ENCODE data around the gene CMTM5. TPM values are rescaled to one million over a fixed set of nuclear protein-coding genes. Genes with fewer than 3 reads are reported as not detected.

Gene CMTM5
- total and polyA plus RNA-seq, 2 donors (not counting 3 experiments of a cell fraction or from before 2014, with no cell fraction given), result not detected

DNA sequence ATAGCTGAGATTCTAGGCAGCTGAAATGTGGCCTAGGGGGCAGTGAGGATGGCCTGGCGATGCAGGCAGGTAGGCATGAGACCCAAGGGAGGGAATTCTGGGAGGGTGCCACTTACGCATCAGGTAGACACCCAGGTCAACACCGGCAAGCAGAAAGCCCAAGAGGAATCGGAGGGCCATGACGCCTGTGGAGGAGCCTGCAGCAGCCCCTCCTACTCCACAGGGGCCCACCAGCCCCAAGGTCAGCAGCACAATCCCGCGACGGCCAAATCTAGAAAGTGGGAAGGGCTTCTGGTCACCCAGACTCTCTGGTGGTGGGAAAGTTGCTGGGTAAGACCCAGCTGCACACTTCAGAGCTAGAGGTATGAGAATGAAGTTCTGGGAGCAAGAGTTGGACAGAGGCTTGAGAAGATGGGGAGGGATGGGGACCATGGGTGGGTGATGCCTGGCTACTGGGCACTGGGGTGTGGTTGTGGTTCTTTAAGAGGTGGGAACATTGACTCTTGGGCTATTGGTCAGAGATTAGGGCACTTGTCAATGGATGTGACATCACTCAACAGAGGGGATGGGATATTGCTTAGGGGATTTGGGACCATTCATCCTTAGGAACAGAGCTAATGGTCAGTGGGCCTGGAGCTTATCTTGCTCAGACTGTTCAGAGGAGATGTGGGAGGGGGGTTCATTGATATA is 27.5 kb upstream of the CMTM5 start:
- no peaks in the 10 kb centered on the region for H3K36me3 ChIP-seq (ENCODE audit: control insufficient read depth in 2 of 2, extremely low read depth in 1 of 2, insufficient read depth in 2 of 2, low read length in 2 of 2)
- H3K4me3 ChIP-seq (replicated peaks in 1 of 3; ENCODE audit: insufficient read depth in 1 of 3, low read depth in 1 of 3, low read length in 3 of 3), result no peak overlapping the region
- no peak for TF ChIP-seq MYC (IDR thresholded peaks at IDR 0.05; ENCODE audit: low read depth, low read length)
- no peak for TF ChIP-seq CTCF (IDR thresholded peaks at IDR 0.05; ENCODE audit: extremely low read depth in 1 of 2, insufficient read depth in 1 of 2, low read depth in 1 of 2, low read length in 2 of 2)
- no peak for TF ChIP-seq GATA2 (IDR thresholded peaks at IDR 0.05; ENCODE audit: insufficient read depth, insufficient read length, low read depth, low read length)
- TF ChIP-seq POLR2A (IDR thresholded peaks at IDR 0.05; ENCODE audit: low read depth, low read length), result no peak
- no peak for TF ChIP-seq POLR2AphosphoS5 (IDR thresholded peaks at IDR 0.05; ENCODE audit: insufficient read depth, low read depth, low read length)
- H2AFZ ChIP-seq (ENCODE audit: low read depth, low read length), result no peak overlapping the region
- dilution Hi-C loops (cut with MboI; ENCODE audit: extremely low pct_ligation_motif_present, low sequenced_read_pairs), result no loop called here
- peaks cover 32 to 34% of the 10 kb centered on the region in 2 experiments for H3K27me3 ChIP-seq (ENCODE audit: control insufficient read depth in 2 of 2, insufficient read depth in 2 of 2, low read length in 2 of 2)
- H3K4me1 ChIP-seq (ENCODE audit: control insufficient read depth, extremely low read depth, insufficient read depth, low read length), result no peaks in the 10 kb centered on the region
- no peaks in the 10 kb centered on the region for H4K20me1 ChIP-seq (replicated peaks; ENCODE audit: control insufficient read depth, extremely low read depth, insufficient read depth, low read length)
- H3K9ac ChIP-seq (replicated peaks; ENCODE audit: extremely low read depth, insufficient read depth, low read length), result no peak overlapping the region
- no peaks in the 10 kb centered on the region for H3K9me3 ChIP-seq (replicated peaks; ENCODE audit: control insufficient read depth, insufficient read depth, low read length)
- ChIA-PET POLR2A (no interaction called here), CTCF (no interaction called here)
- DNase-seq (ENCODE audit: low read depth, low spot score) (no peak), FAIRE-seq (no peak)
- H3K79me2 ChIP-seq (ENCODE audit: control insufficient read depth, insufficient read depth, low read length), result no peaks in the 10 kb centered on the region
- no peak overlapping the region for H3K4me2 ChIP-seq (ENCODE audit: insufficient read depth, low read length)
- intact Hi-C loops (cut with micrococcal nuclease), result no loop called here
- no TSS peak for BruUV-seq (replicated peaks)
- no peak overlapping the region for H3K27ac ChIP-seq (ENCODE audit: insufficient read depth, low read depth, low read length)
- no peaks in the 10 kb centered on the region for H3K9me1 ChIP-seq (replicated peaks; ENCODE audit: control insufficient read depth, extremely low read depth, insufficient read depth, low read length)
